Activated T-cell treated with anti-CD3 and anti-CD28 coated beads for 4 hours (primary cell): Measurements from ENCODE around the gene CD59.
"Not testable (repeated sequence)": the region's sequence is repeated elsewhere in the genome, so short reads cannot be mapped to it uniquely, and the experiment has no call there.

Source experiments
- DNase-seq: peaks from one replicate; pipeline ENCODE4 v3.0.0-alpha.2; 2020

The CD59 gene

GRCh38 chr11:33665350-33666106 lies 70.7 kb downstream of the CD59 start:
- DNase-seq = no peak

DNA sequence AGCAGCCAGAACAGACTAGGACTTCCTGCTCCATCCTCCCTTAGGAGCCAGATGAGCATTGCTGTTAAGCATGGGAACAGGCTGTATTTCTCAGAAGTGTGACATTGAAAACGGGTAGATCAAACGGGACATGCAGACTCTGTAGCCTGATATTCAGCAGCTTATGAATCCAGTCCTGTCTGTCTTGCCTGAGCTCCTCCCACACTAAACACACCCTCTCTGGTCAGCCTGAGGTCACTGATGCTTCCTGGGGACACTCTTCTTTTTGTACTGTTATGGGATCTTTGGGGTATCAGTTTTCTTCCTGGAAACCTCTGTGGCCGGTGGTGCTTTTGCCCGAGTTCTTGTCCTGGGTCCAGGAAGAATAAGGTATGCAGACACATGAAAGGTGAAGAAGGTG lies 71.4 kb downstream of the CD59 start:
- DNase-seq = no peak

GRCh38 chr11:33664166-33664565 lies 72.1 kb downstream of the CD59 start:
- no peak for DNase-seq

- DNase-seq = no peak
Measured at GRCh38 chr11:33663121-33663520, 73.1 kb downstream of the CD59 start.

DNA sequence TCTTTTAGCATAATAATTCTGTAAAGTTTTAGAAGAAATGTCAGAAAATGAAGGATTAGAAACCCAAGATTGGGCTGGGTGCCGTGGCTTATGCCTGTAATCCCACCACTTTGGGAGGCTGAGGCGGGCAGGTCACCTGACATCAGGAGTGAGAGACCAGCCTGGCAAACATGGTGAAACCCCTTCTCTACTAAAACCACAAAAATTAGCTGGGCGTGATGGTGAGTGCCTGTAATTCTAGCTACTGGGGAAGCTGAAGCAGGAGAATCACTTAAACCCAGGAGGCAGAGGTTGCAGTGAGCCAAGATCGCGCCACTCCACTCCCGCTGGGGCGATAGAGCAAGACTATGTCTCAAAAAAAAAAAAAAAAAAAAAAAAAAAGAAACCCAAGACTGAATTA lies 74.7 kb downstream of the CD59 start:
- not testable (repeated sequence) for DNase-seq

DNA sequence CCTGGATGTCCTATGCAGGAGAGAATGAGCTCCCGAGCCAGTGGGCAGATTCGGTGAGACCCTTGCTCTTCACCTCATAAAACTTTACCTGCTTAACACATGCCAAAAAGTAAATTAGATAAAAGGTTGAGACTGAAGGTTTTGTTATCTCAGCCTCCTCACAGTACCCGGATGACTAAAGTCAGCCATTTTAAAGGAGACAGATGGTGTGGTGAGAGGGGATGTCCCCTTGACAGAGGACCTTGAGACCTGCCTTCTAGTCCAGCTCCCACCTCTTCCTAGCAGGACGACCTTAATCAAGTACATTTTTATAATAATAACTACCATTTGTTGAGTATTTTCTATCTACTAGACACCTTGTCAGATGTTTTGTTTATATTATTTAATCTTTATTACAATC lies 75.3 kb downstream of the CD59 start:
- DNase-seq = no peak

GRCh38 chr11:33659370-33660139 lies 76.7 kb downstream of the CD59 start:
- DNase-seq = no peak

GRCh38 chr11:33658195-33658900 lies 77.9 kb downstream of the CD59 start:
- no peak for DNase-seq

- DNase-seq = no peak
Measured at GRCh38 chr11:33657757-33658156, 78.5 kb downstream of the CD59 start.

DNA sequence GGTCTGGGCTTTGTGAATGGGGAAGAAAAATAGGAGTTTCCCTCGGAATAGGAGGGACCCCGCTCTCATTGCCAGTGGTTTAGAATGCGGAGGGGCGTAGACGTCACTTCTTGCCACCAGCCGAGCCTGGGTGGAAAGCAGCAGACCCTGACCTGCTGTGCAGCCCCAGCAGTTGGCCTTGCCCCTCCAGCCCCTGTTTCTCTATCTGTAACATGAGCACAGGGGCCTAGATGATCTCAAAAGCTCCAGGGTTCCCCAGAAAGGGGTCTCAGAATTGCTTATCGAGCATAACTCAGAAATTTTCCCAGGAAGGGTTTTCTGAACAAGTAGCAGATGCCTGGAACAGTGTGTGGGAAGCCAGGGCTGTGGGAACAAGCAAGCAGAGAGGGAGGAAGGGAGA lies 79.5 kb downstream of the CD59 start:
- DNase-seq = no peak

DNA sequence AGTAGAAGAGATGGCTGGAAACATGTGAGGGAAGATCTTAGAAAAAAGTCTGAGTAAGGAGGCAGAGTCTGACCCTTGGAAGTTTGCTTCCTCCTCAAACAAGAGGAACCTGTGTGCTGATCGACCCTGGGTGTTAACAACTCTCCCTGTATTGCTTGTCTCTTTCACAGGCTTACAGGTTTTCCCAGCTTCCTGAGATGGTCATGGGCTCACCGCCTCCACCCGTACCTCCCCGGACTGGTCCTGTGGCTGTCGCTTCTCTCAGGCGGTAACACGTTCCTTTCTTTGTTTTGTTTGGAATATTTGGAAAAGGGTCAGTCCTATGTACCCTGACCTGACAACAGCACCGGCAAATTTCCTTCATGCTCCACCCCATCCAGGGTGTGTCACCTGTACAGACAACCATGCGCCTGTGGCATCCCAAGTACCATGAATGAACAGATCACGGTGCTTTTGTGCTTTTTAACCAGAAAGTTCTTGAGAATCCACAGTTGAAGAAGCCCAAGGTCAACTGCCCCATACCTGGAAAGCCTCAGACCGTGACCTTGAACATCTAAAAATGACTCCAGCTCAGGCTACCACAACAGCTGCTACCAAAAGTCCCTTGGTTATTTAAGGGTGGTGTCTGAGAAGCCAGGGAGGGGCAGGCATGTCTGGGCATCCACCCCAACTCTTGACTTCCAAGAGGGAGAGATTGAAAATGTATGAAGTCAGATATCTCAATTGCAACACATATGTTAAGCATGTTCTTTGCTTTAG lies 80.2 kb downstream of the CD59 start:
- DNase-seq = no peak

DNA sequence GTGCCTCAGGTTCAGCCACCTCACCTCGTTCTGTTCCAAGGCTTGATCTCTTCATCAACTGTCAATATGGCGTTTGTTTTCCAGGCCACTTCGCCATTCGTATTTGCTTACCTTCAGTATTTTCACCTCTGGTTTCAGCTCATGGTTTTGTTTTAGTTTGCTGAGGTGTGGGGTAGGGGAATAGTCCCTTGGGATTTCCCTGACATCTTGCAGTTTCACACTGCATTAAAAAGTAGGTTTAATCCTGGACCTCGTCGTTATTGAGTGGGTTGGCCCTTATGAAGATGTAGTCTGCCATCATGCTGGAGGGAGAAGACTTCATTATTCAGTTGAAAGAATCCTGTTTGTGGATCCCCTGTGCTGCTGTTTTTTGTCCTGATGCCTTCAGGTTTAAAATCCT lies 81.6 kb downstream of the CD59 start:
- no peak for DNase-seq
